Measurements from ENCODE around the gene PAQR4.
A peak's percentile ranks its signal among the peaks of the same experiment; 100 is the strongest.

PAQR4 gene

DNA sequence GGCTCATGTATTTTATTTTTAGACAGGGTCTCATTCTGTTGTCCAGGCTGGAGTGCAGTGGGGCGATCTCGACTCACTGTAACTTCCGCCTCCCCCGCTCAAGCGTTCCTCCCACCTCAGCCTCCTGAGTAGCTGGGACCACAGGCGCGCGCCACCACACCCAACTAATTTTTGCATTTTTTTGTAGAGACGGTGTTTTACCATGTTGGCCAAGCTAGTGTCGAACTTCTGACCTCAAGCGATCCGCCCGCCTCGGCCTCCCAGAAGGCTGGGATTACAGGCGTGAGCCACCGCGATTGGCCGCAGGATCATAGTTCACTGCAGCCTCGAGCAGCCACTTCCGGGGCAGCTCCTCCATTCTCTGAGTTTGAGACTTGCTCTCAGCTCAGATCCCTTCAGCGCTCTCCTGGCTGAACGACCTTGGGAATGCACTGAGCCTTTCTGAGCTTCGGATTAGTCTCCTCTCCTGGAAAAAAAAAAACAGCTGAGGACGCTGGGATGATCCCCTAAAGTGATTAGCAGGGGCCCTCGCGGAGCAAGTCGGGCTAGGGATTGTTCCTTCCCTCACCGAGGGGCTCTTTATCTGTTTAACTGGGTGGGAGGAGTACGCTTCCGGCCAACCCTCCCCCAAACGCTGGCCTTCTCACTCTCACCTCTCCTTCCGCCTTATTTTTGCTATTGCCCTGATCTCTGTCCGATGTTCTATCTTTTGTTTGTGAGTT, 12.2 kb downstream of the PAQR4 start:
- no peak for DNase-seq

DNA sequence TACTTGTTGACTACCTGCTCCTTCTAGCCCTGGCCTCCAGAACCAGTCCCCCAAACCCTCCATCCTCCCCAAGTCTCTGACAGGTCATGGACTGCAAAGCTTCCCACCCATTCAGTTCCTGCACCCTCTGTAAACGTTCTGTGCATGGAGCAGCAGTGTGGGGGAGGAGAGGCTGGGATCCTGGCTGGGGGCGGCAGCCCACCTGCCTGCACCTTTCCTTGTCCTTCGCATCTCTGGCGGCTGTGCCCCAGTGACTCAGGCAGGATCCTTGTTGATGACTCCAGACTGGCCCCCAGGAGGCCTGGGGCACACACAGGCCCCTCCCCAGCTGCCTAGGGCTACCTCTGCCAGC, 12.7 kb downstream of the PAQR4 start:
- no peak for DNase-seq

DNA sequence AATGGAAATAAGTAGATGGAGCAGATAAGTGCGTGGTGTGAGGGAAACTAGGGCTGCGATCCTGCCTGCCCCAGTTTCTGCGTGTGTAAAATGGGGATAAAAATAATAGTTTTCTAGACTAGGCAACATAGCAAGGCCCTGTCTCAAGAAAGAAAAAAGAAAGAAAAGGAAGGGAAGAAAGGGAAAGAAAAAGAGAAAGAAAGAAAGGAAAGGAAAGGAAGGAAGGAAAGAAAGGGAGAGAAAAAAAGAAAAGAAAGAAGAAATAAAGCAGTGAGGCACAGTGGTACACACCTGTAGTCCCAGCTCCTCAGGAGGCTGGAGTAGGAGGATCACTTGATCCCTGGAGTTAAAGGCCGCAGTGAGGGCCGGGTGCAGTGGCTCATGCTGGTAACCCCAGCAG, 13.3 kb downstream of the PAQR4 start:
- DNase-seq = no peak

DNA sequence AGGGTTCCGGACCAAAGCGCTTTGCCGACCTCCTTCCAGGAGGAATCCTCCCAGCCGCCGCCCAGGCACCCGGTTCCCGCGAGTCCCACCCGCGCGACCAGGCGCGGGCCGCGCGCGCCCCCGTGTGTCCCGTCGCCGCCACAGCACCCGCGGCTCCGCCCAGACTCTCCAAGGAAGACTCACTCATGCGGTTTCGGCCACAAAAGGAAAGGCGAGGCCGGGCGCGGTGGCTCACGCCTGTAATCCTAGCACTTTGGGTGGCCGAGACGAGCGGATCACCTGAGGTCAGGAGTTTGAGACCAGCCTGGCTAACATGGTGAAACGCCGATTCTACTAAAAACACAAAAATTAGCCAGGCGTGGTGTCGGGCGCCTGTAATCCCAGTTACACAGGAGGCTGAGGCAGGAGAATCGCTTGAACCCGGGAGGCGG, 14.6 kb downstream of the PAQR4 start:
- peak; percentile 47 to 50 for DNase-seq

DNA sequence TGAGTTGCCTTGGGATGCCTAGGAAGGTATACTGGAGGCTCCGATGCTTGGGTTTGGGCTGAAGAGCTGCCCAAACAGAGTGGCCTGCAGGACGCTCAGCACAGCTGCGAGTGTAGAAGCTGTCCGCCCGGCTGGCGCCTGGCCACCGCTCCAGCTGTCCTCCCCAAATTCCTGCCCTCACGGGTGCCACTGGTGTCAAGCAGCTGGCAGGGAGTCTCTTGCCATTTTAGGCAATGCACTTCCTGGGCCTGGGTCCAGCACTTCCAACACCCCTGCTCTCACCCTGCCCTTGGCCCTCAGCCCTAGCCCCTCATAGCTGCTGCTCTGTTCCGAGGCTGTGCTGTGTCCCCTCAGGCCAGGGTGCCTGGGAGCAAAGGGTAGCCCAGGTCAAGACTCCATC, 16.3 kb downstream of the PAQR4 start:
- no peak for DNase-seq

DNA sequence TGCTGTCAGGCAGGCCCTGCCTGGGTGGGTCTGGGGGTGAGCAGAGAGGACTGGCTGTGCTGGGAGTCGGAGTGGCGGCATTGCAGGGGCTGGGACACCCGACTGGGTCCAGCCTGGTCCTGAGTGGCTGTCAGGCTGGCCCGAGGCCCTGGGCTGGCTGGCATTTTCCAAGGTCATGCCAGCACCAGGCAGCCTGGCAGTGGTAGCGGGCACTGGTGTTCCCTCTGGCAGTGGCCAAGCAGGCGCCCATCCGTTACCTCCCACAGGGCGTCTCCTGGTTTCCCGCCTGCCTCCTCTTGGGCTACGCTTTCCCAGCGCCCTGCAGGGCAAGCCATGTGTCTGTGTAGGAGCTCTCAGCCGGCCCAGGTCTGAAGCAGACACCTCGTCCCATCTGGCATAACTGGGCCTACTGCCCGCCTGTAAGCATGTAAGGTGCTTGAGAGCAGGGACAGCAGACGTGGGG, 16.8 kb downstream of the PAQR4 start:
- no peak for DNase-seq

DNA sequence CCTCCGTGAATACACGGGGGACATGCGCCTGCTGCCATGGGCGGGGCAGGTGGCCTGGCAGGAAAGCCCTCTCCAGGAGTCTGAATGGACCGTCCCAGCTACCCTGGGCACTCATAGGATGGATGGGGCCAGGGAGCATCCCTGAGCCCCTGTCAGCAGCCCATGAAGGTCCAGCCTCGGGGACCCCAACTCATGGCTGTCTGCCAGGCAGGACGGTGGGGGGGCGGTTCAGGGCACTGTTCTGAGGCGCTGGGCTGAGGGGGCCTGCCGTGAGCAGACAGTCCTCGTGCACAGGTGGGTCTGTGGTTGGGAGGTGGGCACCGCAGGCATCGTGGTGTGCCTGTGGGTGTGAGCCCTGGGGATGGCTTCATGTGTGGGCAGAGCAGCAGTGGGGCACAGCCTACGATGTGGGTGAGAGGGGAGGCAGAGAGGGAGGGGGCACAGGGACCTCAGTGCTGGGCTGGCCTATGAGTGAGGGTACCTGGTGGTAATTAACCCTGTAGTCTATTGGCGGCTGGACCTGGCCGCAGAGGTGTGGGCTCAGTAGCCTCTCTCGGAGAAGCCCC, 17.6 kb downstream of the PAQR4 start:
- no peak for DNase-seq

DNA sequence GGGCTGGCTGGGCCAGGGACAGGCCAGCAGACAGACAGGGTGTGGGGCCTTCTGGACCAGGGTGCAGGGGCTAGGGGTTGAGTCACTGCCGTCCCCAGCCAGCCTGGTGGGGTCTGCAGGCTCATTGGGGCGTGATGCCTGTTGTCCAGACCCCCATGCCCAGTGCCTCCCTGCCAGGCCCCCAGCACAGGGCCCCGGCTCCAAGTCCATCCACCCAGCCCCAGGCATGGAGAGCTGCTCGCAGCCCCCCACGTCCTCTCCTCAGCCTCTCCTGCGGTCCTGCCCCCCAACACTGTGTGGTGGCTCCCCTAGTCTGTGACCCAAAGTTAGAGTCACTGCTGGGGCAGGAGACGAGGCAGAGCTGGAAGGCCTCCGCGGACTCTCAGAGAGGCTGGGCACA, 18.1 kb downstream of the PAQR4 start:
- DNase-seq = no peak

DNA sequence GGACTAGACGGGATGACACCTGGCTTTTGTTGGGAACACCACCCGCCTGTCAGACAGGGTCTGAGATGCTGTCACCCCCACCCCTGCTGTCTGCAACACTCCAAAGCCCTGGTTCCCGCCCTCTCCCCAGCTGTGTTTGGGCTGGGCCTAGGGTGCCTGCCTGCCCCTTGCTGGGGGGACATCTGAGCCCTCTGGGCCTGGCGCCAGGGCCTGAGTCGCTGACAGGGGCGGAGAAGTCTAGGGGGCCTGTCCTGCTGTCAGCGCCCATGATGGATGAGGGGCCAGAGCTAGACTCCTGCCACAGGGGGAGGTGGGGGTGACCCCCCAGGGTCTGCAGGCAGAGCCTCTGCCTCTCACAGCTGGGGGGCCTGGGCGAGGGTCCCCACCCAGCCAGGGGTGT, 18.7 kb downstream of the PAQR4 start:
- no peak for DNase-seq

DNA sequence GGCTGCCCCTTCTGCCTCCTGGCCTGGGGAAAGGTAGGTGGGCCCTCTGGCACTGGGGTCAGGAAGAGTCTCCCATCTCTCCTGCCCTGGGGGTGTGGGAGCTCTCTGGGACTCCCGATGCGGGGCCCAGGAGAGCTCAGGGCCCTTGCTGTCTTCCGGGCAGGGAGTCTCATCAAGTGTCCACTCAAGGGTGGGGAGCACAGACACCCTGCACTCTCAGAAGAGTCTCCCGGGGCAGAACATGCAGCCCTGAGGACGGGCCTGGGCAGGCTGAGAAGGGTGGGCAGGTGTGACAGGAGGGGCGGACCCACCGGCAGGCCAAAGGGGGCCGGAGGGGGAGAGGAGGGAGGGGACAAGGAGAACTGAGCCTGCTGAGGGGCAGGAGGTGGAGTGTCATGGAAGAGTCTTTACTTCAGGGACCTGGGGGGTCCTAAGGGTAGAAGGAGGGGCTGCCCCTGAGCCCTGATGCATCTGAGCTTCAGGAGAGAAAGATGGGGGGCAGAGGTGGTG, 19.5 kb downstream of the PAQR4 start:
- no peak for DNase-seq

DNA sequence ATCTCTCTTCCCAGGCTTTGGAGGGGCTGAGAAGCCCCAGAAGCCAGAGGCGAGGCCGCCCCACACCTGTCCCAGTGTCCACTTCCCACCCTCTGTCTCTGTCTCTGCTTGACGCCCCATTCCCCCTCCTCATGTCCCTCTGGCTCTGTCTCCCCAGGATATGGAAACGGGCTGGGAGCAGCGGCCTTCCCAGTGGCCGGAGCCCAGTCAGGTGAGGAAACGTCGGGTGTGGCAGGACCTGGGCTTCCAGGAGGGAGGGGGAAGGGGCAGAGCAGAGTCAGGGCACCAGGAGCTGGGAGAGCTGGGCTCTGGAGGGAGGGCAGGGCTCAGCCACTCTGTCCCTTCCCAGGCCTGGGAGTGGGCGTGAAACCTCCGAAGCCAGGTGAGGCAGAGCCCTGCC, 21.7 kb downstream of the PAQR4 start:
- no peak for DNase-seq

DNA sequence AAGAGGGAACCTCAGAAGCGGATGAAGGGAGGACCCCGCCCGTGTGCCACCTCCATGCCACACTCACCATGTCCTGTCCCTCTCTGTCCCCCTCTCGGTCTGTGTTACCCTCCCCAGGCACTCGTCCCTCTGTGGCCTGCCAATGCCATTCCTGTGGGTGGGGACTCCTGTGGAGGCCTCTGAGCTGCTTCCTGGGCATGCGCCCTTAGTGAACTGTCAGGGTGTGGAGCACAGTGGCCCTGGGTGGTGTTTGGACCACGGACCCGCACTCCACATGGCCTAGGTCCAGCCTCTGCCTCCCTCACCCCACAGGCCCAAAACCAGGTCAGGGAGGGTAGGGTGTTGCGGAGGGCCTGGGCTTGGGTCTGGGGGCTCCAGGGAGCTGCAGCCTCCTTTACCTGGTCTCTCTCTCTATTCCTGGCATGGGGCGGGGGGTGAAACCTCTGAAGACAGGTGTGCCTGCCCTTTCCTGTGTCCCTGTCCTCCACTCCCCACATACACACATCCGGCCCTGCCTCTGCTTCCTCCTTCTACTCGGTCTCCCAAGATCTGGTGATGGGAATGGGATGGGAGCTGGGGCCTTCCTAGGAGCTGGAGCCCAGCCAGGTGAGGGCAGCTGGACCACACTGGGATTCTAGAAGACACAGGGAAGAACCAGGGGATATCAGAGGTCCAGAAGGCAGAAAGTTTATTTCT, 22.6 kb downstream of the PAQR4 start:
- no peak for DNase-seq

DNA sequence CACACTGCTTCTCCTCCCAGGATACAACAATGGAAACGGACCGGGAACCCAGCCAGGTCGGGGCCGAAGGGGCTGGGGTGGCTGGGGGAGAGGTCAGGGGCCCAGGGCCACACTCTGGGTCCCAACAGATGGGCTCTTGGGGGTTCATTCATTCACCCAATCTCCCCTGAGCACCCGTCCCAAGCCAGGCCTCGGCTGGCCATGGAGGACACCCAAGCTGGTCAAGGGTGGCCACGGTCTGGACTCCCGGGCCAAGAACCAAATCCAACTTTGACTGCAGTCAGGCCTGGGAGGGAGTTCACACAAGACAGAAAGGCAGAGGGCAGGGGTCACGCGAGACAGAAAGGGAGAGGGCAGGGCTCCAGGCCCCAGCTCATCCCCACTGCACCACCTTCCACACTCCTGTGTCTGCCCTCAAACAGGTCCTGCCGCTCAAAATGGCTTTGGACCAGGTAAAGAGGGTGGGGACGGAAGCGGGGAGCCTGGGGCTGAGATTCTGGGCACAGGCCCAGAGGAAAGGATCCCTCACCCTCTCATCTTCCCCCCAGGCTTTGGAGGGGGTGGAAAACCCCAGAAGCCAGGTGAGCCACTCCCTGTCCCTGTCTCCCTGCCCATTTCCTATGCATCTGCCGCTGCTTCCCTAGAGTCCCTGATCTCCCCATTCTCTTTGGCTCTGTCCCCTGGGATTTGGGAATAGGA, 23.4 kb downstream of the PAQR4 start:
- no peak for DNase-seq

DNA sequence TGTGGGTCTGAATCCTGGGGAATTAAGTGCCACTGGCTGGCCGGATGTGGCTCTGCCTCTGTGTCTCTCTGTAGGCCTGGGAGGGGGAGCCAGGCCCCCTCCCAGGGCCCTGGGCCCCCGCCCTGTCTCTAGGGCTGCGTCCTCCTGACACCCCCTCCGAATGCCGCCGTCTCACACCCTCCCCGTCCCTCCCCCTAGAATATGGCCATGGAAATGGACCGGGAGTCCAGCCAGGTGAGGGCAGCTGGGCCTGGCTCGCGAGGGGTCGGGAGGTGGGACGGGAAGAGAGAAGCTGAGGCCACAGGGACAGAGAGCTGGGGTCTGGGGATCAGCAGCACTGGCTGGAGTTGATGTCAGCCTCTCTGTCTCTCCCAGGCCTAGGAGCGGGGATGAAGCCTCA, 27.1 kb downstream of the PAQR4 start:
- DNase-seq = no peak

DNA sequence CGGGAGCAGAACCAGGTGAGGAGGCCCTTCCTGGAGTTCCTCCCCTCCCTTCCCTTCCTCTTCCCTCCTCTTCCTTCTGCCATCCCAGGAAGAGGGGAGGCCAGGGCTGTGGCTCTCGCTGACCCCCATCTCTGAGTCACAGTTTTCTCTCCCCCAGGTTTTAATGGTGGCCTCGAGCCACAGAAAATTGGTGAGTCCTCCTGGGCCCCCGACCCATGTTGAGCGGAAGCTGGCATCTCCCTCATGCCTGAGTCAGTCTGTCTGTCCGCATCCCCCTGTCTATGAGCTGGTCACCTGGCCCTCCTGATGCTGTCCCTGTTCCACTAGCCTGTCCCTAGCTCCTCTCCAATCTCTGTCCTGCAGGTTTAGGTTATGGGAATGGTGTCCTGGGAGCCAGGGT, 30.8 kb downstream of the PAQR4 start:
- no peak for DNase-seq

DNA sequence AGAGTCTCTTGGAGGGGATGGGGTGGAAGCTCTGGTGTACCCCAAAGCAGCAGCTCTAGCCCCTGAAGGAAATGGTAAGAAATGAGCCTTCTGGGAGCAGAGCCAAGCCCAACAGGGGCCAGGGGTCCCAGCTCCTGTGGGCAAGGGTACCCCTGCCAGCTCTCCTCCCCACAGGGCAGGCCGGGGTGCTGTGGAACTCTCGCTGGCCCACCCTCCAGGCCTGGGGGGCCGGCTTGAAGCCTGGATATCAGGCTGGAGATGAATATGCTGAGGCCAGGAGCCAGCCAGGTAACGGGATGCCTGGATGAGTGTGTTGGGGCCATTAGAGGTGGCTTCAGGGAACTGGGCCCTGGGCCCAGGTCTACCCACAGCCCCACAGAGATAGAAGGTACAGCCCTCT, 31.4 kb downstream of the PAQR4 start:
- DNase-seq = no peak

DNA sequence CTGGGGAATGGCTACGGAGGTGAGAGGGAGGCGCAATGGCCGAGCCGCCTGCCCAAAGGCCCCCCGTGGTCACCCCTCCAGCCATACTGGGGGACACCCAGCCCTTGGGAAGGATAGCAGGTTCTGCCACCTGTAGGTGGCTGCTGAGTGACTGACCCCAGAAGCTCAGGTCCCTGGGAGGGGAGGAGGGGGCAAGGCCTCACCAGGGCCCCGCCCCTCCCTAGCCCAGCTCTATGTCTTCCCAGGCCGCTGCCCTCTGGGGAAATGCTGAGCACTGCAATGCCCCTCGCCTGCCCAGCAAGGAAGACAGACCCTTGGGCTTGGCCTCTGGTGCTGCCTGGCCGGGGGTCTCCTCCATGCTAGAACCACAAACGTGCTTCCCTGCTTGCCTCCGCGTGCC, 32.2 kb downstream of the PAQR4 start:
- DNase-seq = no peak

DNA sequence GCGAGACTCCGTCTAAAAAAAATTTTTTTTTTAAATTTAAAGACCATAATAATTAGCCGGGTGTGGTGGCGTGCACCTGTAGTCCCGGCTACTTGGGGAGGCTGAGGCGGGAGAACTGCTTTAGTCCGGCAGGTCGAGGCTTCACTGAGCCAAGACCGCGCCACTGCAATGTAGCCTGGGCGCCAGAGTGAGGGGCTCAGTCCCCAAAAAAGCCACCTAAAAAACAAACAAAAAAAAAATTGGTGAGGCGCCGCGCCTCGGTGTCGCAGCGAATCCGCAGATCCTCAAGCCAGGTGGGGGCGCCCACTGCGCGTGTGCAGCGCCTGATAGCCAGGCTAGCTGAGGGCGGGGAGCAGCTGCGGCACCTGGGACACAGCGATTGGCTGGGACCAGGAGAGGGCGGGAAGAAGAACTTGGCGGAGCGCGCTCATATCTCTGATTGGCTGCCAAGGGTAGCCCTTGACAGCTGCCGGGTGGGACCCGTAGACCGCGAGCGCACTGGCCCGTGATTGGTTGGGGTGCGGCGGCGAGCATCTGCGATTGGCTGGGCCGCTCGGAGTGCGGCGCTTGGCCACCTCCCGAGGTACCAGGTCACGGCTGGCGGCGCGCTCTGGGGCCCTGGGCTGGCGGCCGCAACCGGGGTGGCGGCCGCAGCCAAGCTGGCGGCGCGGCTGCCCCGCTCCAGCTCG, 34.6 kb downstream of the PAQR4 start:
- DNase-seq = peak; percentile 96 to 97

DNA sequence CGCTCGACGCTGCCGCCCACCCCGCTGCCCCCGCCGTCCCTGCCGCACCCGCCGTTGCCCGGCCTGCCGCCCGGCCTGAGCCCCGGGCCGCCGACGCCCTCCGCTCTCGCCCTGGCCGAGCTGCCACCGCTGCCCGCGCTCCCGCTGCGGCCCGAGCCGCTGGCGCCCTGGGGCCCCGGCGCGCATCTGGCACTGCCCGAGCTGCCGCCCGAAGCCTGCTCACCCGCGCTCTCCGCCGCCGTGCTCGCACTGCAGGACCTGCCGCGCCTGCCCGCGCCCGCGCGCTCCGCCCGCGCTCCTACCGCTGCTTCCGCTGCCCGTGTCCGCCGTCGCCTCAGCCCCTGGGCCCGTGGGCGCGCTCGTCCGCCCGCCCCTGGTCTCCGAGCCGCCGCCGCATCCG, 35.2 kb downstream of the PAQR4 start:
- no peak for DNase-seq

DNA sequence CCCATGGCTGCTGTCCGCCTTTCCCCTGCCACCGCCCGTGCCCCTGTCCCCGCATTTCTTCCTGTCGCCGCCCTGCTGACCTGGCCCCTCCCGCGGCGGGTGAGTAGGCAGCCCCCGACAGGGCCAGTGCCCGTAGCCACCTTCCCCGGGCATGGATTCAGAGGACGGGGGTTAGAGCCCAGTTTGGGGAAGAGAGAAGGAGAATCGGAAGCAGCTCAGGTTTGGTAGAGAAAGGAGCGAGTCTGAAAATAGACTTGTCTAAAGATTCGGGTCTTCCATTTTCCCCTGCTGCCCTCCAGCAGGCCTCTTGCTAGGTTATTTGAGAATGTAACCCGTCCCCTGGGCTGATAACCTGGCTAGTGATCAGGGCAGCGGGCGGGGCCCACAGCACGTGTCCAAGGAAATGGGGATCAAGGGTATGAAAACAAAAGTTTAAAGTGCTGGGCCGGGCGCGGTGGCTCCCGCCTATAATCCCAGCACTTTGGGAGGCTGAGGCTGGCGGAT, 35.7 kb downstream of the PAQR4 start:
- peak; percentile 25 to 40 for DNase-seq

DNA sequence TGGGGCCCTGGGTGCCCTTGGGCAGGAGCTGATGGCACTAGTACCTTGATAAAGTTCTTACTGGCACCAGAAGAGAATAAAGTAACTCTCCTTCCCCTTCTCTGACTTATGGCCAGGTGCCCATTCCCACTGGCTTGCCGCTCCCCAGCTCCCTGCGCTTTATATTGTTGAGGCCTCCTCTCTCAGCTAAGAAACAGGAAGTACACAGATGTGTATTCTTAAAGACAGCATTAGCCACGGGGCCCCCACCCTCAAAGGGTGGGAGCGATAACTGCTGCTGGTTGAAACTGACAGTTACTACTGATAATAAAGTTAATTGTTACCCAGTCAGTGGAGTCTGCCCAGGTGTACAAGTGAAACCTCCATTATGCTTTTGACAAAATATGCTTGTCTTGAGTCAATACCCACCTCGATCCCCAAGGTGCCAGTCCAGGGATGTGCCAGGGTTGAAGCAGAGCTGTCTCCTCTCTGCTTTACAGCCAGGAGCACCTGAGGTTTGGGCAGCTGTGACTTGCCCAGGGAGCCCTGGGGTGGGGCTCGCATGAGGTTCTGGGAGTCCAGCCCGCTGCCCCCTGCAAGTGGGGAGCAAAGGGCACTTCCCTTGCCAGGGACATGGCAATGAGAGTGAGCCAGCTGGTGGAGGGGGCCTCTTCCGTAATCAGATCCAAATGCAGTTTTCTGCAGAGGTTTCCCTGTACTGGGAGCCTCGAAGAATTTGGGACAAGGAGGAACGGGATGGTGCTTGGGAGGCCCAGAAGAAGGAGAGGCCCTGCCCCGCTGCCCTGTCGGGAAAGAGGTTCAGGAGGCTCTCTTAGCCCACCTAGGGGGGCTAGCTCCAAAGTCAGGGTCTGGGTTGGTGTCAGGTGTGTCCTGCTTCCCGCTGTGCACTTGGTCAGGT, 38.2 kb downstream of the PAQR4 start:
- peak; percentile 41 to 58 for DNase-seq
